Measurements from ENCODE around the gene INPP4A.

- TF ChIP-seq TSHZ2 (CRISPR knock-in tag; IDR thresholded peaks at IDR 0.05) (no peak), PPARA (CRISPR knock-in tag; IDR thresholded peaks at IDR 0.05; ENCODE audit: borderline replicate concordance) (no peak), ZNF8 (CRISPR knock-in tag; IDR thresholded peaks at IDR 0.05) (no peak), ZC3H10 (CRISPR knock-in tag; IDR thresholded peaks at IDR 0.05) (no peak), RARB (CRISPR knock-in tag; IDR thresholded peaks at IDR 0.05) (no peak), TOX (CRISPR knock-in tag; IDR thresholded peaks at IDR 0.05; ENCODE audit: borderline replicate concordance) (no peak), ZNF70 (CRISPR knock-in tag; IDR thresholded peaks at IDR 0.05) (no peak), ZNF565 (CRISPR knock-in tag; conservative IDR thresholded peaks at IDR 0.05; ENCODE audit: low read depth) (no peak), CREB5 (CRISPR knock-in tag; IDR thresholded peaks at IDR 0.05; ENCODE audit: low read depth) (no peak), ARNTL (CRISPR knock-in tag; IDR thresholded peaks at IDR 0.05; ENCODE audit: borderline replicate concordance, low read depth) (no peak), ZFP30 (CRISPR knock-in tag; IDR thresholded peaks at IDR 0.05) (no peak)
Measured at GRCh38 chr2:98598781-98599428, 154.2 kb downstream of the INPP4A start.

Data from SK-N-SH treated with all-trans-retinoic acid at 6 μM for 48 hours (cell line).